GM21717 (cell line): ENCODE results near the gene PTK7.

ENCODE experiments used
- ATAC-seq: cut with Tn5 transposase; IDR thresholded peaks from one replicate; pipeline ENCODE4 v1.9.1; 2021; ENCODE audit warnings: mild to moderate bottlenecking, moderate library complexity; ENCODE audit not compliant: unreplicated experiment

Gene PTK7

GRCh38 chr6:43200541-43200940 is 124.4 kb downstream of the PTK7 start:
- ATAC-seq = no peak

GRCh38 chr6:43202451-43202850 is 126.3 kb downstream of the PTK7 start:
- no peak for ATAC-seq

GRCh38 chr6:43203029-43203717 is 127.1 kb downstream of the PTK7 start:
- no peak for ATAC-seq

GRCh38 chr6:43203718-43204095 is 127.6 kb downstream of the PTK7 start:
- ATAC-seq = no peak

- no peak for ATAC-seq
Measured at GRCh38 chr6:43204271-43205105, 128.4 kb downstream of the PTK7 start.

GRCh38 chr6:43205849-43206248 is 129.7 kb downstream of the PTK7 start:
- no peak for ATAC-seq

GRCh38 chr6:43207286-43207685 is 131.2 kb downstream of the PTK7 start:
- ATAC-seq = no peak
